ENCODE results near the gene POLD3.
"Not testable (repeated sequence)": the region's sequence is repeated elsewhere in the genome, so short reads cannot be mapped to it uniquely, and the experiment has no call there.

Gene POLD3

GRCh38 chr11:74639533-74639932 is 47.2 kb downstream of the POLD3 start:
- DNase-seq = no peak

GRCh38 chr11:74641289-74641688 is 48.9 kb downstream of the POLD3 start:
- peak; percentile 75 for DNase-seq

GRCh38 chr11:74641905-74642304 is 49.5 kb downstream of the POLD3 start:
- no peak for DNase-seq

GRCh38 chr11:74642912-74643311 is 50.5 kb downstream of the POLD3 start:
- DNase-seq = no peak

GRCh38 chr11:74644081-74644480 is 51.7 kb downstream of the POLD3 start:
- DNase-seq = no peak

- no peak for DNase-seq
Measured at GRCh38 chr11:74646215-74646614, 53.8 kb downstream of the POLD3 start.

- no peak for DNase-seq
Measured at GRCh38 chr11:74646954-74647353, 54.6 kb downstream of the POLD3 start.

GRCh38 chr11:74647404-74647803 is 55.0 kb downstream of the POLD3 start:
- no peak for DNase-seq

- DNase-seq = no peak
Measured at GRCh38 chr11:74647831-74648230, 55.4 kb downstream of the POLD3 start.

GRCh38 chr11:74648894-74649293 is 56.5 kb downstream of the POLD3 start:
- DNase-seq = no peak

GRCh38 chr11:74650498-74650897 is 58.1 kb downstream of the POLD3 start:
- DNase-seq = no peak

GRCh38 chr11:74654976-74655375 is 62.6 kb downstream of the POLD3 start:
- DNase-seq = no peak

GRCh38 chr11:74659124-74659523 is 66.7 kb downstream of the POLD3 start:
- DNase-seq = not testable (repeated sequence)

GRCh38 chr11:74662487-74663103 is 70.2 kb downstream of the POLD3 start:
- DNase-seq = no peak

- DNase-seq = no peak
Measured at GRCh38 chr11:74663315-74663714, 70.9 kb downstream of the POLD3 start.

GRCh38 chr11:74669211-74670160 is 77.1 kb downstream of the POLD3 start:
- DNase-seq = no peak

GRCh38 chr11:74670171-74670570 is 77.8 kb downstream of the POLD3 start:
- no peak for DNase-seq

GRCh38 chr11:74671520-74672196 is 79.3 kb downstream of the POLD3 start:
- no peak for DNase-seq

GRCh38 chr11:74672332-74672955 is 80.1 kb downstream of the POLD3 start:
- DNase-seq = no peak

GRCh38 chr11:74672956-74673692 is 80.7 kb downstream of the POLD3 start:
- DNase-seq = no peak

GRCh38 chr11:74673693-74674360 is 81.4 kb downstream of the POLD3 start:
- DNase-seq = no peak

GRCh38 chr11:74675761-74676160 is 83.4 kb downstream of the POLD3 start:
- no peak for DNase-seq
